VCaP (cell line): ENCODE measurements around the gene ACAA1.

Experiments used
- H3K27ac ChIP-seq: fragments of 450-650 bp; 2 replicates; pipeline ENCODE4 v1.5.1; 2017
- TF ChIP-seq, protein P1 (sequence below): fragments of 450-650 bp; conservative IDR thresholded peaks from 2 replicates; pipeline ENCODE4 v1.5.1; 2017; ENCODE audit warnings: mild to moderate bottlenecking, moderate library complexity

Gene ACAA1

DNA sequence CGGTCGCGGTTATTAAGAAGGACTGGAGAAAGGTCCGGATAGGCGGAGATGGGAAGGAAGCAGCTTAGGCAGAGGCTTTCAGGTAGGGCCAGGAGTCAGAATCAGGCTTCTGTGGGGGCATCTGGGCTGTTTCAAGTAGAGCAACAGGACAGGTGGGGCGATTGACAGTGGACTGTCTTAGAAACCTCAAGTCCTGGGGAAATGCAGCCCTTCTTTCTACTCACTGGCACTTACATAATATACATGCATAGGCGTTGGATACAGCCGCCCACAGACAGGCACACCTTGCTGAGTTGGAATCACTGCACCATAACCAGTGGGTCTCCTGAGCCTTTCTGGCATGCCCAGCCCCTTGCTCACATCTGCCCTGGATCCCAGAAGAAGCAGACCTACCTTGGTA lies 2.3 kb upstream of the ACAA1 start:
- TF ChIP-seq, protein P1, sequence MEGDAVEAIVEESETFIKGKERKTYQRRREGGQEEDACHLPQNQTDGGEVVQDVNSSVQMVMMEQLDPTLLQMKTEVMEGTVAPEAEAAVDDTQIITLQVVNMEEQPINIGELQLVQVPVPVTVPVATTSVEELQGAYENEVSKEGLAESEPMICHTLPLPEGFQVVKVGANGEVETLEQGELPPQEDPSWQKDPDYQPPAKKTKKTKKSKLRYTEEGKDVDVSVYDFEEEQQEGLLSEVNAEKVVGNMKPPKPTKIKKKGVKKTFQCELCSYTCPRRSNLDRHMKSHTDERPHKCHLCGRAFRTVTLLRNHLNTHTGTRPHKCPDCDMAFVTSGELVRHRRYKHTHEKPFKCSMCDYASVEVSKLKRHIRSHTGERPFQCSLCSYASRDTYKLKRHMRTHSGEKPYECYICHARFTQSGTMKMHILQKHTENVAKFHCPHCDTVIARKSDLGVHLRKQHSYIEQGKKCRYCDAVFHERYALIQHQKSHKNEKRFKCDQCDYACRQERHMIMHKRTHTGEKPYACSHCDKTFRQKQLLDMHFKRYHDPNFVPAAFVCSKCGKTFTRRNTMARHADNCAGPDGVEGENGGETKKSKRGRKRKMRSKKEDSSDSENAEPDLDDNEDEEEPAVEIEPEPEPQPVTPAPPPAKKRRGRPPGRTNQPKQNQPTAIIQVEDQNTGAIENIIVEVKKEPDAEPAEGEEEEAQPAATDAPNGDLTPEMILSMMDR: no peak
- peak overlapping the region; percentile 86 for H3K27ac ChIP-seq

DNA sequence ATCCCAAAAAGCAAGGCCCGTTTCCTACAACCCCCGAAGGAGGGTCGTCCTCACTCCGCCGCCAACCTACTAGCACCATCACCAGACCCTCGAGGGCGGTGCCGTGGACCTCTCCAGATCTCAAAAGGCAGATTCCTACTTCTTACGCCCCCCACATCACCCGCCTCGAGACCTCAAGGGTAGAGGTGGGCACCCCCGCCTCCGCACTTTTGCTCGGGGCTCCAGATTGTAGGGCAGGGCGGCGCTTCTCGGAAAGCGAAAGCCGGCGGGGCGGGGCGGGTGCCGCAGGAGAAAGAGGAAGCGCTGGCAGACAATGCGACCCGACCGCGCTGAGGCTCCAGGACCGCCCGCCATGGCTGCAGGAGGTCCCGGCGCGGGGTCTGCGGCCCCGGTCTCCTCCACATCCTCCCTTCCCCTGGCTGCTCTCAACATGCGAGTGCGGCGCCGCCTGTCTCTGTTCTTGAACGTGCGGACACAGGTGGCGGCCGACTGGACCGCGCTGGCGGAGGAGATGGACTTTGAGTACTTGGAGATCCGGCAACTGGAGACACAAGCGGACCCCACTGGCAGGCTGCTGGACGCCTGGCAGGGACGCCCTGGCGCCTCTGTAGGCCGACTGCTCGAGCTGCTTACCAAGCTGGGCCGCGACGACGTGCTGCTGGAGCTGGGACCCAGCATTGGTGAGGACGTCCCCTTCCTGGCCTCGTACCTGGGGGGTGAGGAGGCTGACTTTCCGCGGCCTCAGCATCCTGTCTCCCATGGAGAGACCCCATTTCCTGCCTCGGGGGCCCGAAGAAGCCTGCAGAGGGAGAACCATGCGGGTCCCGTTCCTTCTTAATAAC lies 1.6 kb upstream of the ACAA1 start, which contains the start of gene MYD88:
Gene MYD88 (plus strand): TSS at position 313 of the 842 bp plus-strand sequence. CDS start 40 bp downstream, at position 353.
- peak within 1 kb of the TSS; percentile 86 for H3K27ac ChIP-seq
- TF ChIP-seq, protein P1: peak; percentile 17

DNA sequence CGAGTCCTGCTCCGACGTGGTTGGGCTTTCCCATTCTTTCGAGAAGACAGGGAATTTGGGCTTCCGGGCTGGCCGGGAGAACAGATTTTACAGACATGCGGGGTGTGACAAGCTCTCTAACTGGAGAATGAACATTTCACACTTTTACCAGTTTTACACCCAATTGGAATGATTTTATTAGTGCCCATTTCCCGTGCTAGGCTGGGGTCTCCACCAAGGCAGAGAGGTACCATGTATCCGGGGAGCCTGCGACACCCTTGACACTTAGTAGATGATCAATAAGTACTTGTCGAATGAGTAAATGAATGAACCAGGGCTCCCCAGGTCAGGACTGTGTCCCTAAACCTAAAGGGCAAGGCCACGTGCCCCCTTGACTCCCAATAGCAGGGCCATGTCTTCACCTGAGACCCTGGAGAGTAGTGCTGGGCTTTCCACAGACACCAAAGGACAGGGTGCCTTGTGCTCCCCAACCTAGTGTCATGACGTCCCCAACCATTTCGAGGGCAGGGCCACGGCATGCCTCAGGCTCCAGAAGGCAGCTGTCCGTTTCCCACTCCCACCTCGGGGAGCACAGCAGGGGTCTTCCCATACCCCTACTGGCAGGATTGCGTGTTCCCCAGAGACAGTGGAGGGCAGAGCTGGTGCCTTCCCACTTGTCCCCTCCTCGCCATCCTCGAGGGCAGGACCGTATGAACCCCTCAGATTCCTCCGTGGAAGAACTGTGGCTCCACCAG lies 855 bp upstream of the ACAA1 start:
- TF ChIP-seq, protein P1: no peak
- H3K27ac ChIP-seq: peak overlapping the region; percentile 86

DNA sequence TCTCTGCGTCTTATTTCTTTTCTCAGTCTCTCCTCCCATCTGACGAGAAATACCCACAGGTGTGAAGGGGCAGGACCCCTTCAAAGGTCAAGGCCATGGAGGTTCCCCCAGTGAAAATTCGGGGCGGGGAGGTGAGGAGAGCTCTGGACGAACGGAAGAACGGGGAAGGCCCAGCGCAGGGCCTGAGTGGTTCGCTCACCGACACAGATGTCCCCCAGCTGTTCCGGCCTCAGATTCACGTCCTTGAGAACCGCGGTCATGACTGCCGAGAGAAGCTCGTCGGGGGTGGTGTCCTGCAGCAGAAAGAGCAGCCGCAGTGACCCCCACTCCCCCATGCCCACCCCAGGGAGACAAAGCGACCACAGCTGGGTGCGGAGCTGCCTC lies 542 bp downstream of the ACAA1 start:
- TF ChIP-seq, protein P1: no peak
- H3K27ac ChIP-seq: peak overlapping the region; percentile 86

DNA sequence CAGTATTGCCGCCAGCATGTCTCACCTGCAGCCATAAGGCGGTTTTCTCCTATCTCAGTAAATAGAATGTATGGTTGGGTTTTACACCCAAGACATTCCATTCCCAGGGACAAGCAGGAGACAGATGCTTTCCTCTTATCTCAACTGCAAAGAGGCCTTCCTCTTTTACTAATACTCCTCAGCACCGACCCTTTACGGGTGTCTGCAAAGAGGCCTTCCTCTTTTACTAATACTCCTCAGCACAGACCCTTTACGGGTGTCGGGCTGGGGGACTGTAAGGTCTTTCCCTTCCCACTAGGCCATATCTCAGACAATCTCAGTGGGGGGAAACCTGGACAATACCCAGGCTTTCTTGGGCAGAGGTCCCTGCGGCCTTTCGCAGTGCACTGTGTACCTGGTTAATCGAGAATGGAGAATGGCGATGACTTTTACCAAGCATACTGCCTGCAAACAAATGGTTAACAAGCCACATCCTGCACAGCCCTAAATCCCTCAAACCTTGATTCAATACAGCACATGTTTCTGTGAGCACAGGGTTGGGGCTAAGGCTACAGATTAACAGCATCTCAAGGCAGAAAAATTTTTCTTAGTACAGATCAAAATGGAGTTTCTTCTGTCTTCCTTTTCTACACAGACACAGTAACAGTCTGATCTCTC lies 1.2 kb downstream of the ACAA1 start:
- peak overlapping the region; percentile 86 for H3K27ac ChIP-seq

DNA sequence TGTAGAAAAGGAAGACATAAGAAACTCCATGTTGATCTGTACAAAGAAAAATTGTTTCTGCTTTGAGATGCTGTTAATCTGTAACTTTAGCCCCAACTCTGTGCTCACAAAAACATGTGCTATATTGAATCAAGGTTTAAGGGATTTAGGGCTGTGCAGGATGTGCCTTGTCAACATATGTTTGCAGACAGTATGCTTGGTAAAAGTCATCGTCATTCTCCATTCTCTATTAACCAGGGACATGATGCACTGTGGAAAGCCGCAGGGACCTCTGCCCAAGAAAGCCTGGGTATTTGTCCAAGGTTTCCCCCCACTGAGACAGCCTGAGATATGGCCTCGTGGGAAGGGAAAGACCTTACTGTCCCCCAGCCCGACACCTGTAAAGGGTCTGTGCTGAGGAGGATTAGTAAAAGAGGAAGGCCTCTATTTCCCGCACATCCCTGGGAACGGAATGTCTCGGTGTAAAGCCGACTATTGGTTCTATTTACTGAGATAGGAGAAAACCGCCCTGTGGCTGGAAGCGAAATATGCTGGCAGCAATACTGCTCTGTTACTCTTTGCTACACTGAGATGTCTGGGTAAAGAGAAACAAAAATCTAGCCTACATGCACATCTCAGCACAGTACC lies 2.3 kb downstream of the ACAA1 start:
- H3K27ac ChIP-seq: peak overlapping the region; percentile 86

DNA sequence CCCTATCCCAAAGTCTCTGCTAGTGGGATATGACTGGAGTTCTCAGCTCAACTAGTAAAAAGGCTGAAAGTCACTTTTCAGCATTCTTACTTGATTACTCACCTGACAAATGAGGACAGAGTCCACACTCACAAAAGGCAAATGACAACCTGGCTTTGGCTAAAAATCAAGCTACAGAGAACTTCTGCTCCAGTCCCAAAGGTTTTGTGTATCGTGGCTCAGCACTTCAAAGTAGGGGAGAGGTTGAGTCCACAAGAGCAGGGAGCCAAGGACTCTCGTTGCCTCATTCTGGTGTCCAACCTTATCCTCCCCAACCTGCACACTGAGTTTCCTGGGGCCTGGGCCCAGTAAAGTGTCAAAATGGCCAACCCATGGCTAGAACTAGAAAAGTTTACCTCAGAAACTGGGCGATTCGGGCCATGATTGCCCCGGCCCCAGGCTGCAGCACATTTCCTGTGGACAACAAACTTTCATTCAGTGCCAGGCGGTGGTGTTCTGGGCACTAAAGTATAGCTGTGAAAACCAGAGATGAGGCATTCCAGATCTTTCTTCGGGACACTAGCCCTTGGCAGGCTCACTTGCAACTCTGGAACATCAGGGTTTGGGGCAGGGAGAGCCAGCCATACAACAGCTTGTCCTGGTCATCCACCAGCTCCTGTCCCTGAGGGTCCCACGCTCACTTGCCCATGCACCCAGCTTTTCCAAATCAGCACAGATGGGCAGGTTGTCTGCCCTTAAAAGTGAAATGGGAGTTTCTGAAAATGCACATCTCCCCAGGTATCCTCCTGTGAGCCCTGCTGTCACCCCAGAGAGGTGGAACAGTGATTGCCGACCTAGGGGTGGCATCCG lies 3.1 kb downstream of the ACAA1 start:
- TF ChIP-seq, protein P1: no peak
- peak overlapping the region; percentile 86; the same call in 1 of the 2 replicates for H3K27ac ChIP-seq
